Endometrial microvascular endothelial cells (primary cell): ENCODE measurements around the gene IRF2BPL. TPM values are rescaled to one million over a fixed set of nuclear protein-coding genes. Genes with fewer than 3 reads are reported as not detected.
"Not testable (repeated sequence)": the region's sequence is repeated elsewhere in the genome, so short reads cannot be mapped to it uniquely, and the experiment has no call there.

Source experiments
- in situ Hi-C: cut with HindIII; loops from 2 replicates; pipeline ENCODE4 v1.10.0; 2017; ENCODE audit warnings: low sequenced_read_pairs, low pct_unique_long_range_greater_than_20kb; ENCODE audit errors: inconsistent ontology term
- total RNA-seq: library from RNA; depleted of rRNA; stranded (reverse); fragments of >200 nt; gene quantifications from one replicate; pipeline ENCODE4 v1.2.3, GENCODE V29; 2015; ENCODE audit errors: inconsistent ontology term

The IRF2BPL gene
- total RNA-seq, 1 donor from 2014 or later, result 21.6 TPM

- in situ Hi-C loops, result no loop called here
Measured at GRCh38 chr14:77022236-77022852, 6.2 kb downstream of the IRF2BPL start.

DNA sequence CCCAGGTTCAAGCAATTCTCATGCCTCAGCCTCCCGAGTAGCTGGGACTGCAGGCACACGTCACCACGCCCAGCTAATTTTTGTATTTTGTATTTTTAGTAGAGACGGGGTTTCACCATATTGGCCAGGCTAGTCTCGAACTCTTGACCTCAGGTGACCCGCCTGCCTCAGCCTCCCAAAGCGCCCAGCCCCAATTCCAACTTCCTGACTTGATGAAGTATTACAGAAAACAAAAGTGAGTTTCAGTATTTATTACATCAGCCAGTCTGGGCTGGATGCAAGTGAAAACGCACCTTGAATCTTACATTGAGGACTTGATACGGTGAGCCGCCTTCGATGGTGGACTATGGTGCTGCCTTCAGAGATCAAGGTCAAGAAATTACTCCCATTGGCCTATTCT is 7.1 kb downstream of the IRF2BPL start:
- in situ Hi-C loops, result not testable (repeated sequence)

- in situ Hi-C loops, result no loop called here
Measured at GRCh38 chr14:77018785-77019184, 9.7 kb downstream of the IRF2BPL start.

GRCh38 chr14:77017666-77018065 is 10.8 kb downstream of the IRF2BPL start:
- in situ Hi-C loops, result no loop called here

DNA sequence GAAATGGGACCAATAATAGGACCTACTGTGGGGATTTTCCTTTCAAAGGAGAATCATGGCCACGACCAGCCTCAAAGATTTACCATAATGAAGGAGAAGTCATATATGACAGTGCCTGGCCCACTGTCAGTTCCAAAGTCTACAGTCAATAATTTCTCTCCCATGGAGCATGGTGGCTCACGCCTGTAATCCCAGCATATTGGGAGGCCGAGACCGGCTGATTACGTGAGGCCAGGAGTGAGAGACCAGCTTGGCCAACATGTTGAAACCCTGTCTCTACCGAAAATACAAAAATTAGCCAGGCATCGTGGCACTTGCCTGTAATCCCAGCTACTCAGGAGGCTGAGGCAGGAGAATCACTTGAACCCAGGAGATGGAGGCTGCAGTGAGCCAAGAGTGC is 13.8 kb downstream of the IRF2BPL start:
- in situ Hi-C loops, result no loop called here

GRCh38 chr14:77014004-77014604 is 14.4 kb downstream of the IRF2BPL start:
- in situ Hi-C loops, result no loop called here

DNA sequence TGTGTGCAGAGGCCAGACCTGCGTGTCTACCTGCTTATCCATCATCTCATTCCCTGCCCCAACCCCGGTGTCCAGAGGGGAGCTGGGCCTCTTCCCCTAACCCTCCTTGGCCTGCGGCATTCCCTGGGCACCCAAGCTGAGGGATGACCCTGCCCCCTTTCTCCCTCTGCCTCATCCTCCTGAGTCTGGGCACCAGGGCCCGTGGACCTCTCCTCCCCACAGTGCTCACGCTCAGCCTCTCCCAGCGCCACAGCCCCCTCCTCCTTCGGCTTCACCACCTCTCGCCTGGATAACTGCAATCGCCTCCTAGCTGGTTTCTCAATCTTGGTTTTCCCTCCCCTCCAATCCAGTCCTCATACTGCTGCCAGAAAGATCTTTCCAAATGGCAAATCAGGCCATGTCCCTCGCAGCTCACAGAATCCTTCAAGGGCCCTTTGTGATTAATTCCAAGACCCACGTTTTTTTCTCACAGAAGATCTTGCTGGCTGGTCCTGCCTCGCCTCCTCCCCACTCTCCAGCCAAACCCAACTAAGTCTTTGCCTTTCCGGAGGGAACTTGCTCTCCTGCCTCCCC is 16.2 kb downstream of the IRF2BPL start:
- in situ Hi-C loops, result no loop called here

GRCh38 chr14:77011245-77011644 is 17.3 kb downstream of the IRF2BPL start:
- in situ Hi-C loops, result no loop called here

GRCh38 chr14:77009014-77009413 is 19.5 kb downstream of the IRF2BPL start:
- in situ Hi-C loops, result no loop called here

- in situ Hi-C loops, result no loop called here
Measured at GRCh38 chr14:77008541-77008940, 20.0 kb downstream of the IRF2BPL start.

DNA sequence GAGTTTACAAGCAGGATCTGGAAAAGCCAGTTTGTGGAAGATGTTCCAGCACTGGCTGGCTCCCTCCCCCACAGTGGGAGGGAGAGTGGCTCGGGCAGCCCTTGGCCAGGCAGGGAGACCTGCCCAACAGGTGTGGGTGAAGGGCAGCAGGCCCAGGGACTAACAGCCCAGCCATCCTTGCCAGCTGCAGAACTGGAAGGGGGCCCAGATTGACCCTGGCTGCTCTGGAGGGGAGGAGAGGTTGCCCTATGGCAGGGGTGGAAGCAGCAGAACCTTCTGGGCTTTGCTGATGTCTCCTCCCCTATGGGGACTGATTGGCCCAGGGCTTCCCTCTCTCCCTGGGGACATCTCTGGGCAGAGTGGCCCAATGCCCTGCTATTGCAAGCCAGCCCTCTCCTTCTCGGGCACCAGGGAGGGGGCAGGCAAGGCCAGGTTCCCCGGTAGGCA is 20.5 kb downstream of the IRF2BPL start:
- in situ Hi-C loops, result no loop called here

GRCh38 chr14:77007183-77007974 is 21.1 kb downstream of the IRF2BPL start:
- in situ Hi-C loops, result no loop called here

- in situ Hi-C loops, result no loop called here
Measured at GRCh38 chr14:77006132-77006531, 22.4 kb downstream of the IRF2BPL start.

- in situ Hi-C loops, result no loop called here
Measured at GRCh38 chr14:77005559-77005958, 22.9 kb downstream of the IRF2BPL start.

DNA sequence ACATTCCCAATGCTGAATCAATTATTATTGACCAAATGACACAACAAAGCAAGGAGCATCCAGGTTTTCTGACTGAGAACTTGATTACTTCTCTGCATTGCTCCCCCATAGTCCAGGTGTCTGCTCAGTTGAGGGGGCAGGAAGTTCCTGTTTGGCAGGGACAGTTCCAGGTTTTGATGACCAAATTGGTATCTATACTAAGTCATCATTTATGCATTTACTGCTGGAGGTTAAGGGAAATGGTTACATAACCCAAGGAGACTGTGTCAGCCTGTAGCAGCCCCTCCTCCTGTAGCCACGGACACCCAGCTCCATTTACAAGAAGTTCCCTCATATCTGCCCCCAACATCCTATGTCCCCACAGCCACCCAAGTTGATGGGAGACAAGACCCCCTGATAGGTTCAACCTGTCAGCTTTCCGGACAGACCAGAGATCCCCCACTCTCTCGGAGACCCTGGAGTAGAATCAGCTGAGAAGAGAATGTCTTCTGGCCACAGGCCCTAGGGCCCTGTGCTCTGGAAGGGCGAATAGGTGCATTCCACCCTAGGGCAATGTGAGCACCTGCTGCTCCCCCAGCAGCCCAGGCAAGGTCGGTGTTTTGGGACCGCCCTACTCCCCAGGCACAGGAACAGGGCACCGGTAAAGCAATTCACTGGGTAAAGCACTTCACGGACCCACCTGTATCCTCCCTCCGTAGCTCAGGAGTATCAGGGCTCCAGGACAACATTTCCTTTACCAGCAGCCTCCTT is 23.6 kb downstream of the IRF2BPL start:
- in situ Hi-C loops, result no loop called here

GRCh38 chr14:77003960-77004710 is 24.4 kb downstream of the IRF2BPL start:
- in situ Hi-C loops, result no loop called here

- in situ Hi-C loops, result no loop called here
Measured at GRCh38 chr14:77002889-77003288, 25.6 kb downstream of the IRF2BPL start.

DNA sequence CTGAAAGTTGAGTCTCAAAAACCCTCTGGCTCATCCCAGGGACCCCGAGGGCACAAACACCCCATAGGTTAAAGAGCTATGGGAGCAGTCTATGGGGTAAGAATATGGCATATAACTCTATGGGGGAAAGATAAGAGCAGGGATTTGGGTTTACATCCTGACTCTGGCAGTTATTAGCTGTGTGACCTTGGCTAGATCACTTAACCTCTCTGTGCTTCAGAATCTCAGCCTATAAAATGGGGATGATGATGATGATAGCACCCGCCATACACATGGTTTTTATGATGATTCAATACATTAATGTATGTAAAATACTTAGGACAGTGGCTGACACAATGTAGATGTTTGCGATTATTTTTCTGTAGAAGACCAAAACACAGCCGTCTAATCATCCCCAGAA is 26.2 kb downstream of the IRF2BPL start:
- in situ Hi-C loops, result no loop called here
